GM18861 (cell line): ENCODE measurements around the gene HORMAD1.
"Not testable (repeated sequence)": the region's sequence is repeated elsewhere in the genome, so short reads cannot be mapped to it uniquely, and the experiment has no call there.

Experiments
- ATAC-seq: cut with Tn5 transposase; IDR thresholded peaks from one replicate; pipeline ENCODE4 v1.9.1; 2021; ENCODE audit not compliant: unreplicated experiment

Gene HORMAD1

DNA sequence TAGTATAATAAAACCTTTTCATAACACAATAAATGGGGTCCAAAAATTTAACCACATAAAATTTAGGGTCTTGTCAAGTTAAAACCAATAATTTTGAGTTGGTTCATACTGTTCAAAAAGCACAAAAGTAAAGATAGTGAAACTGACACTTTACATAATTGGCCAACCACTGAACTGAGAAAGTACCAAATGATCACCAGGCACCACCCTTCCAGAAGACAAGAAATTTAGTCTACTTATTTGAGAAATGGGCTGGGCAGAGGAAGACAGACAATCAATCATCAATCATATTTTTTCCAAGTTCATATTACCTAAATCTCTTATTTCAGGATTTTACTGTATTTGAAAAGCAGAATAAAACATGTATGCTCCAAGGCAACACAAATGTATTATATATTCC, 17.3 kb downstream of the HORMAD1 start:
- ATAC-seq, result no peak

DNA sequence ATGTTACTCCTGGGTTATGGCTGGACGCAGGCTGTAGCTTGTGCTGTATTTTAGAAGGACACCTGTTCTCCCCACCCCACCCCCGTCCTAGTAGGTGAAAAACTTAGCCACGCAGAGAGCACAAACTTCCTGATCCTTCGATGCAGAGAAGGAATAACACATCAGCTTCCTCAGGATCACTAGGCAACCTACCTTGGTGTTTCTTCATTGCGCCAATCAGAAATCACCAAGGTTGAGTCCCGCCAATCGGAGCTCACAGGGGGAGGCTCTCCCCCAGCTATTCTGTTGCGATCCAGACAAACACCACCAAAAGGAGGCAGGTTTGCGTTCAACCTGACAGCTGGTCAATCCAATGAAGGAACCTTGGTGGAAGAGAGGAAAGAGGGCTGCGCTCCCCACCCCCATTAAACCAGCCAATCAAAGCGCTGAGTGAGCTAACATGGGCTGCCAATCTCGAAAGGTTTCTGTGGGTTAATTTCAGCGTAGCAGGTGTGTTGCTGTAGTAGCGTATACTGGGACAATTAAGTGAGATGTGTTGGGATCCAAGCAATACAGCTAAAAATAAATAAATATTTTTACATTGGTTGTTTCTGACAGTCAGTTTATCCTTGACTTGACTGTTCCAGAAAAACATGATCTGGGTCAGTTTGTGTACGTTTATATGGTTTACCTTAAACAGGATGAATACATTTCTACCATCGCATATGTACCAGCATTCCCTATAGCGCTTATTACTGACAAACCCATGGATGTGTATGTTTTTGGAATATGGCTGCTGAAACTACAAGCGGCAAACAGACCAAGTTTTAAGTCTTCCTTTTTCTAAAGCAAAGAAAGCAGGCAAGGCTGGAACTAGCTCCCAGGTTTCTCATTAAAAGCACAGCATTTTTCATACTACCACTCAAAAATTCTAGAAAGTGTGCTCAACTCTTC, 23.4 kb downstream of the HORMAD1 start, which contains the start of gene GOLPH3L:
Gene GOLPH3L, minus strand, starts transcription at position 160 of the 933 bp plus-strand sequence. CDS start 2,316 bp downstream, outside the sequence.
- peak; percentile 96 for ATAC-seq

DNA sequence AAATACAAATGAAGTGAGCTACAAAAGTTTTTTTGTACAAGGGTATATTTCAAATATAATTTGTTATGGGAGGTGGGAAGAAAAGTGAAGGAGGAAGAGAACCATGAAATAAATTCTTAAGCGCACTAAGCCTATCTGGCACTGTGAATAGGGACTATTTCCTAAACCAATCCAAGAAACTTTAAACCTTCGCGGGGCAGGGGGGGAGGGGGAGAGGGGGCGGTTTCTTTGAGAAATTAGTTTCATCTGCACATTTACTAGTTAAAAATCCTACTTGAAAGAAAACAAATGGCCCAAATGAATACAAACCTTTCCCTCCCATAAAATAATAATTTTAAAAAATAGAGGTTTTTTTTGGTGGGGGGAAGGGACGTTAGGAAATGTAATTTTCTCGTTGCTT, 24.1 kb downstream of the HORMAD1 start:
- no peak for ATAC-seq

DNA sequence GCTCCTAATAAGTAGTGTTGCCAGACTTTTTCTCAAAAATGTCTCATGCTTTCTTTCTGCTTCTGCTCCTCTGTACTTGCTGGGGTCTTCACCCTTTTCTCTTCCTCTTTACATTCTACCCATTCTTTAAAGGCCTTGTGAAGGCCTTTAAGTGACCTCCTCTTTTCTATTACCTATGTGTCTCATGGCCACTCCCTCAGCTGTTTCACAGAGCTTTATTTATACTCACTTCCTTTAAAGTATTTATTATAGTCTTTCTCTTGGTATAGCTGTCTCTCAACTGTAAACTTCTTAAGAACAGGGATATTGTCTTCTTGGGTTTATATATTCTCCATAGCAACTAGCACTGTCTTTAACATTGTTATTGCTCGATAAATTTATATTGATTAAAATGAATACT, 24.5 kb downstream of the HORMAD1 start:
- no peak for ATAC-seq

DNA sequence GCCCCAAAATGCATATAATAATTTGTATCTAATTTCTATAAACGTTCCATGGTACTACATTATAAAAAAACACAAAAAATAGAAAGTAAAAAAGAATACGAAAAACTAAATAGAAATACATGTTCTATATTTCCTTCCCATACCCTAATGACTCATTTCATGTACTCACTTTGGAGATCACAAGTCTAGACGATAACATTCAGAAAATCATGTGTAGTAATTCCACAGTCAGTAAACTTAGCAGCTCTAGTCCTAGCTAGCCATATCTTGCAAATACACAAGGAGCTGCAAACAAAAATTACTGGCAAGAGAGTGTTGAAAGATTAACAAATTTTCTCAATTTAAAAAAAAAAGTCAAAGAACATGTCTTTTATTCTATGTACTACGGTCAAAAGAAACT, 25.1 kb downstream of the HORMAD1 start:
- ATAC-seq, result no peak

DNA sequence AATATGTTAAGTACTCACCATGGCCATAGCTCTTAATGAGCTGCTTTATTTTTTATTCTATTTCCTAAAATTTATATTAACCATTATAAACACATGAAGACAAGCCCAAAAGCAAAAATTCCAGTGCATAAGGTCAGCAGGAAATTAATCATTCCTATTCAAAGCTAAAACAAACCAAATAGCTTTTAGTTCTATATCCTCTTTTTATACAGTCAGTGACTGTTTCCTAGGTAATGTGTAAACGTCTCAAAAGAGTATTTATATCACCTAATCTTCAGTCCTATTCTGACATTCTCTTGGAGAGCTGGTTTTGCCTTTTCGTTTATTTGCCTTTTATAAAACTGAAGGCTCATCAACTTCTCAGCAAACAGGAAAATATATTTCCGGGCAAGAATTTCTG, 28.0 kb downstream of the HORMAD1 start:
- no peak for ATAC-seq

DNA sequence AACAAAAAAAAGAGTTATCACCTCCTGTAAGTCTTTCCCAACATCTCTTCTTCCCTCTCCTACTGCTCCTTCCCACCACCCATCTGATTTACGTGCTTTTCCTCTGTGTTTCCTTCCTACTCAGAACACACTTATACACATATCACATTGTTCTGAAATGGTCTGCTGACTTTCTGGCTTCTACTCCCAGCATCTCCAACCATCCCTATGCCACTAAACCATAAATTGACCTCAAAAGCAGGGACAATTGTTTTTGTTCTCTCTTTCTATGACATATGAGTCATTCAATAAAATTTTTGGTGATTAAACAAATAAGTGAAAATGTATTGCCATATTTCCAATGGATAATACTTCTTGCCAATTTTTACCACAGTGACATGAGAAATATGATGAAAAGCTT, 31.9 kb downstream of the HORMAD1 start:
- ATAC-seq, result no peak

DNA sequence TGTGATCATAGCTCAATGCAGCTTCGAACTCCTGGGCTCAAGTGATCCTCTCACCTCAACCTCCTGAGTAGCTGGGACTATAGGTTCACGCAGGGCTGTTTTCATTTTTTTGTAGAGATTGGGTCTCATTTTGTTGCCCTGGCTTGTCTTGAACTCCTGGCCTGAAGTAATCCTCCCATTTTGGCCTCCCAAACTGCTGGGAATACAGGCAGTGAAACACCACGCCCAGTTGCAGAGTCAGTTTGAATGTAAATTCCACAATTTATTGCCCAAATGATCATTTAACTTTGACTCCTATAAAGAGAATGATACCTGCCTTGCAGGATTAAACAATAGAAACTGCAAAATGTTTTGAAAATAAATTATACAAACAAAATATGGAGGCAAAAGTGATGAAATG, 34.4 kb downstream of the HORMAD1 start:
- ATAC-seq, result no peak

DNA sequence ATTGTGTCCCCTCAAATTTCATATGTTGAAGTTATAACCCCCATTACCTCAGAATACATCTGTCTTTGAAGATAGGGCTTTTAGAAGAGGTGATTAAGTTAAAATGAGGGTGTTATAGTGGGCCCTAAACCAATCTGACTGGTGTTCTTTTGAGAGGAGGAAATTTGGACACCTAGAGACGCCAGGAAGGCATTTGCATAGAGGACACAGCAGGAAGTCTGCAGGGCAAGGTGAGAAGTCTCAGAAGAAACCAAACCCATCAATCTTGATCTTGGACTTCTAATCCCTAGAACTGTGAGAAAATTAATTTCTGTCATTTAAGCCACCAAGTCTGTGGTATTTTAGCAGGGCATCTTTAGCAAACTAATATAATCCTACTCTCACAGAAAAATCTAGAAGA, 36.8 kb downstream of the HORMAD1 start:
- no peak for ATAC-seq

DNA sequence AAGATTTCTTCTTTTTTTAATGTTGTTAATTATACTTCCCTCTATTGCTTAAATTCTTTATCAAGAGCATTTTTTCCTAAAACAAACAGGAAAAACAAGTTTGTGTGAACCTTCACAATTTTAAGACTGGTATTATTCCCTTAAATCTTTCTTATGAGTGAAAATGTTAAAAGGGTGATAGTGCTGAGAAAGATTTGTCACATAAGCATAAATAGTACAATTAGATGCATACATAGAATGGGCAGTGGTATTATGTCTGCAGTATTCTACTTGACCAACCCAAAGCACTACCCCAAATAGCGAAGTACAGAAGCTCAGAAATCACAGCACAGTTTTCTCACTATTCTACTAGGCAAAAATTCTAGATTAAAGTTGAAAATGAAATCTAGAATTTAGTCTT, 41.7 kb downstream of the HORMAD1 start:
- ATAC-seq, result no peak

DNA sequence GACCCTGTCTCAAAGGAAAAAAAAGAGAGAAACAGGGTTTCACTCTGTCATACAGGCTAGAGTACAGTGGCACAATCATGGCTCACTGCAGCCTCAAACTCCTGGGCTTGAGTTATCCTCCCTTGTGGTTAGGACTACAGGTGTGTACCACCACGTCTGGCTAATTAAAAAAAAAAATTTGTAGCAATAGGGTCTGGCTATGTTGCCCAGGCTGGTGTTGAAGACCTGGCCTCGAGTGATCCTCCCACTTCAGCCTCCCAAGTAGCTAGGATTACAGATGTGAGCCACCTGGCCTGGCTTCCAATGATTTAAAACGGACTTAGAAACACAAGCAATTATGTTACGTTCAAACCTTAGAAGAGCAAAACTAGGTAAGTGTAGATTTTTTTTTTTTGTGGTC, 45.8 kb downstream of the HORMAD1 start:
- no peak for ATAC-seq

DNA sequence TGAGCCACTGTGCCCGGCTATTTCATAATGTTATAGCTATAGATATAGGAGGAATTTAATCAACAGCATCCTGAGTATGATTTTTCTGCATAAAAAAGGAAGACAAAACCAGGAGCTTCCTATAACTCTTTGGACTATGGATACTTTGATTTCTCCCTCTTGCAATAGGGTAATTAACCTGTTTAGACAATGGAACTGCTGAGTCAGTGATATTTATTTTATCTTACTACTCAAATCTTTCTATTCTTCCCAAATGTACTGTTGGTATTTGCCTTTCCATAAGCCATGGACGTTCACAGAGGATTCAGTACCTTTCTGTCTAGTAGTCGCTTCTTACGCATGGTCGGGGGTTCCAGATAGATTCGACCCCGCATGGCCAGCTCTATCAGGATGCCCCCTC, 57.4 kb downstream of the HORMAD1 start:
- no peak for ATAC-seq

DNA sequence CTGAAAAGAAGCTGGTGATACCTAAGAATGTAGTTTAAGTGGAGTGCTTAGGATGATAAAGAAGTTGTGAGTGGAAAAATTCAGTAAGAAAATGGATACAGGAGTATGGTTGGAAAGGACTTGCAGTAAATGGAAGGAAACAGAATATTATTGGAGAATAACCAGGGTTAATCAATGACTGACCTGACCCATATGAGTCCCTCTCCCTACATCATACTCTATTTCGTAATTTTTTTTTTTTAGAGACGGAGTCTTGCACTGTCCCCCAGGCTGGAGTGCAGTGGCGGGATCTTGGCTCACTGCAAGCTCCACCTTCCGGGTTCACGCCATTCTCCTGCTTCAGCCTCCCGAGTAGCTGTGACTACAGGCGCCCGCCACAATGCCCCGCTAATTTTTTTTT, 57.9 kb downstream of the HORMAD1 start:
- no peak for ATAC-seq

DNA sequence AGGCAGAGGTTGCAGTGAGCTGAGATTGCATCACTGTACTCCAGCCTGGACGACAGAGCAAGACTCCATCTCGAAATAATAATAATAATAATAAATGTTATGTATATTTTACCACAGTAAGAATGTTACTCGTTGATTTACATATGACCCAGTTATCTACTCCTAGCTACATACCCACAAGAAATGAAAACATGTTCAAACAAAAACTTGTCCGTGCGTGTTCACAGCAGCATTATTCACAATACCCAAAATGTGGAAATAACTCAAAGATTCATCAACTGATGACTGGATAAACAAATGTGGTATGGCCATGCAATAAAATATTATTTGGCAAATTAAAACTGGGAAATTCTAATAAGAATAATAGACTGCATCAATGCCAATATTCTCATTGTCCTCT, 59.5 kb downstream of the HORMAD1 start:
- no peak for ATAC-seq

DNA sequence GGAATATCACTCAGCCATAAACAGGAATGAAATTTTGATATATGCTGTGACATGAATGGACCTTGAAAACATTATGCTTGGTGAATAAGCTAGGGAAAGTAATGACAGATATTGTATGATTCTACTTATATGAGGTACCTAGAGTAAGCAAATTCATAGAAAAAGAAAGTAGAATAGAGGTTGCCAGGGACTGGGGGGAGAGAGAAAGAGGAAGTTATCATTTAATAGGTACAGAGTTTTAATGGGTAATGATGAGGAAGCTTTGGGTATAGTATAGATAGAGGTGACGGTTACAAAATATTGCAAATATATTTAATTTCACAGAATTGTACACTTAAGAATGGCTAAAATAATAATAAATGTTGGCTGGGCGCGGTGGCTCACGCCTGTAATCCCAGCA, 60.1 kb downstream of the HORMAD1 start:
- ATAC-seq, result no peak

DNA sequence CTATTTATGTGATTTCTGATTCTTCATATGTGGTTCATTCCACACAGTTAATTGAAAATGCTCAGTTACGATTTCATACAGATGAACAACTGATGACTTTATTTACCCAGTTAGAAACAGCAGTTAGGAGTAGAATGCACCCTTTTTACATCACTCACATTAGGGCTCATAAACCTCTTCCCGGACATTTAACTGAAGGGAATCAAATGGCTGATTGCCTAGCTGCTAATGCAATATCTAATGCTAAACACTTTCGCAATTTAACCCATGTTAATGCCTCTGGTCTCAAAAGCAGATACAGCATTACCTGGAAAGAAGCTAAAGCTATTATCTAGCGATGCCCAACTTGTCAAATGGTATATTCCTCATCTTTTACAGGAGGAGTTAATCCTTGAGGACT, 63.6 kb downstream of the HORMAD1 start:
- not testable (repeated sequence) for ATAC-seq

DNA sequence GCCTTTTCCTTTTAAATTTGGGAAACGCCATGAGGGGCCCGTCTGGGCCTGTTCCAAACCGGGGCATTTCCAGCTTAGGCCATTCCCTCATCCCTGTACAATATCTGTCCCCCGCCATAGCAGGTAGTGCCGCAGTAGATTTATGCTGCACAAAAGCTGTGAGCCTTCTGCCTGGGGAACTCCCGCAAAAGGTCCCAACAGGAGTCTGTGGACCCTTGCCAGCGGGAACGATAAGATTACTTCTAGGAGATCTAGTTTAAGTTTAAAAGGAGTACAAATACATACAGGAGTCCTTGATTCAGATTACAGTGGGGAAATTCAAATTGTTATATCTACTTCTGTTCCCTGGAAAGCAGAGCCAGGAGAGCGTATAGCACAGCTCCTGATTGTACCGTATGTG, 66.1 kb downstream of the HORMAD1 start:
- ATAC-seq, result not testable (repeated sequence)

DNA sequence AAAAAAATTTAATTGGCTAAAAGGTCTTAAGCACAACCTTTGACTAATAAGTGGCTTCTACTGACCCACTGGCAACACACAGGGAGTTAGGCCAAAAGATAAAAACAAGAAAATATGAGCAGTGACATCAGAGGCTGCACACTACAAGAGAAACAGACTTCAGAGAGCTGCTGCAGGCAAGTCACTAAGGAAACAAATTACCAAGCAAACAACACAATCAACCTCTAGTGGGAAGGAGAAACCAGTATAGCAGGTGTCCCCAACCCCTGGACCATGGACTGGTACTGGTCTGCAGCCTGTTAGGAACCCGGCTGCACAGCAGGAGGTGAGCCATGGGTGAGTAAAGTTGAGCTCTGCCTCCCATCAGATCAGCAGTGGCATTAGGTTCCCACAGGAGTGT, 70.5 kb downstream of the HORMAD1 start:
- ATAC-seq, result no peak

DNA sequence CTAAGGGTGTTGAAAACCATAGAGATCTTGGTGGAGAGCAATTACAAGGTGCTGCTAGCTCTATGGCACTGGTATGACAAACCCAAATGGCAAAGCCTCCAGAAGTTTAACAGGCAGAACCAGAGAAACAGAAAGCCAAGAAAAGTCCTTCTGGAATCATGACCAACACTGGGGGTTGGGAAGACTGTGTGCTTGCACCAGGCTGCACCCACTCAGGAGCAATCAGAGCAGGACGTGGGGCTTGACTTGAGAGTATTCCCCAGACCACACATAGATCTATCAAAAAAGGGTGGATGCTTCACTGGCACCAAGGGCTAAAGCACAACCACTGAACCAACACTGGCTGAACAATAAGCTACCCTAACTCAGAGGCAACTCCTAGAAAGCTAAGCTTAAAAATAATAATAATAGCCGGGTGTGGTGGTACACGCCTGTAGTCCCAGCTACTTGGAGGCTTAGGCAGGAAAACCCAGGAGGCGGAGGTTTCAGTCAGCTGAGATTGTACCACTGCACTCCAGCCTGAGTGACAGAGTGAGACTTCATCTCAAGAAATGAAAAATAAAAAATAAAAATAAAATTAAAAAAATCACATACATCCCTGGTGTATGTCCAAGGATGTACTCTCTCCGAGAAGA, 71.1 kb downstream of the HORMAD1 start:
- no peak for ATAC-seq
